Embryonic facial prominence (tissue), 1 donor: ENCODE data around the gene ATP5MC3.

Experiments
- DNase-seq: peaks from one replicate; pipeline ENCODE4 v3.0.0-alpha.2; 2016; ENCODE audit errors: extremely low spot score

ATP5MC3 gene

GRCh38 chr2:175167792-175168563 lies 13.5 kb downstream of the ATP5MC3 start, which contains the start of gene ATF2:
Gene ATF2, minus strand, starts transcription at chr2:175168203. Its CDS starts 31,760 bp downstream, at chr2:175136443.
- peak; percentile 99 for DNase-seq

DNA sequence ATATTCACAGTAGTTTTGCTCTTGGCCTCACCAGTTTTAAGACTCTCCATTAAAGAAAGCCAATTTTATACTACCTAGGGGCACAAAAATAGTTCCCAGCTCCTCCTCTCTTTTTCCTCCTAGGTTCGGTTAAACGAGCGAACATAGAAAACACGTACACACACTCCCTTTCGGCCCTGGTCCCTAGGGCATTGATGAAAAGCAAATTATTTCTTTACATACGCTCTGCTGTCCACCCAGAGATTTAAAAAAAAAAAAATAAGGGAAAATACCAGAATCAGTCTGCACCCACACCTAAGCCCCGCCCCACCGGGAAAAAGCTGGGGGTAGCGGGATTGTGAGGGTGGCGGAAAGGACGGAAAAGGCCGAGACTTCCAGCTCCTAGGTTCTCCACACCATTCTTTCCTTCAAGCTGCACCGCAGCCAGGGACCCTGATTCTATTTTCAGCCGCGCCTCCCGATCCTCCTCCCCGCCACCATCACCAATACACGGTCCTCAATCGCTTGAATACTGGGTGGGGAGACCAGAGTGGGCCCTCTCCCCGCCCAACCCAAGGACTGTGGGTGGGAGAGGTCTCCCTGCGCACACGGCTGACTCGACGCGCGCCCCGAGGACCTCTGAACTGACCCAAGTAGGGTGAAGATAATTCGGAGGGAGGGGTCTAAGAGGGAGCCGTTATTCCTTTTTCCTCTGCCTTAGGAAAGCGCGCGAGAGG lies 14.3 kb downstream of the ATP5MC3 start:
- DNase-seq: no peak

DNA sequence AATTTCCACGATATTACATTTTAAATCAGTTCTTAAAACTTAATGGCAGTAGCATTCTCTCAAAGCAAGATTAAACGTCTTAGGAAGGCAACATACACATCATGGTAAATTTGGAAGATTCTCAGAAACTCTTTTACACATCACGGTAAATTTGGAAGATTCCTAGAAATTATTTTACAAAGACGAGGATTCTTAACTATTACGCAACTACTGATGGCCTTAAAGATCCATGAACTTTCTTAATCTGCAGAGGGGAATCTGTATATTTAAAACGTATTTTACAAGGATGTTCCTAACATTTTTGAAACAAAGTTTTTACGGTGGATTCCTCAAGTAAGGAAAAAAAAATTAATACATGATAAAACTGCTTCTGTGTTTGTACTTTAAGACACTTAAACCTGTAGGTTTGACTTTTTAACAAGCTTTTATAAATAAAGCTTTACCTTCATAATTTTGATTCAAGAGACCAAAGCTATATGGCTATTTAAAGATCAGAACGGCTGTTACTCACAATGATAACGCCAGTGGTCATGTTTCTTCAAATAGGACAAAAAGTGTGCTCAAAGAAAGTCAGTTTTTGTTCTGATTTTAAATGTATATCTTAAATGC lies 15.2 kb downstream of the ATP5MC3 start:
- no peak for DNase-seq

- no peak for DNase-seq
Measured at GRCh38 chr2:175164235-175164634, 17.3 kb downstream of the ATP5MC3 start.

DNA sequence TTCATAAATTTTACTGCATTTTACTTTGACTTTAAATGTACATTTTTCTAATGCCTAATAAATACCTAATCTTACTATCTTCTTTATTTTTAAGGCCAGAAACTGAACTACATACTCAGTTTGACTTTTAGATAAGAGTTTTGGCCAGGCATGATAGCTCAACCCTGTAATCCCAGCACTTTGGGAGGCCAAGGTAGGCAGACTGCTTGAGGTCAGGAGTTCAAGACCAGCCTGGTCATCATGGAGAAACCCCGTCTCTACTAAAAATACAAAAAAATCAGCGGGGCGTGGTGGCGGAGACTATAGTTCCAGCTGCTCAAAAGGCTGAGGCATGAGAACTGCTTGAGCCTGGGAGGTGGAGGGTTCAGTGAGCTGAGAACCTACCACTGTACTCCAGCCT lies 22.6 kb downstream of the ATP5MC3 start:
- DNase-seq: no peak

GRCh38 chr2:175156534-175156933 lies 25.0 kb downstream of the ATP5MC3 start:
- no peak for DNase-seq

DNA sequence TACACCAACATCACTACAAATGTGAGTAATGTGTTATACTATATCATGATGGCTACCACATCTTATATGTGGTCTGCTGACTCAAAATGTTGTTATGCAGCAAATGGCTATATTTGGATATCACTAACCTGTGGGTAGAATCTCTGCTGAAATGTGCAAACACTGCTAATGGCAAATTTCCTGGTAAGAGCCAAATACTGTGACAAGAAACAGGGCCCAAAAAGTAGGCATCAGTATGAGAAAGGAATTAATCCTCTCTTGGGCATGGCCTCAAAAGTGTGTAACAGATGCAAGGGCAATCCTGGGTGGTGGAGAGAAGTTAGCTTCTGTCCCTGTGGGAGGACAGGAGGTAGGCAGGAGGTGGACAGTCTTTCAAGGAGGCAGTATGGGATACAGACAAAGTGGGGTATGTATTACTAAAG lies 26.8 kb downstream of the ATP5MC3 start:
- DNase-seq: no peak

GRCh38 chr2:175152242-175152641 lies 29.3 kb downstream of the ATP5MC3 start:
- DNase-seq: no peak

DNA sequence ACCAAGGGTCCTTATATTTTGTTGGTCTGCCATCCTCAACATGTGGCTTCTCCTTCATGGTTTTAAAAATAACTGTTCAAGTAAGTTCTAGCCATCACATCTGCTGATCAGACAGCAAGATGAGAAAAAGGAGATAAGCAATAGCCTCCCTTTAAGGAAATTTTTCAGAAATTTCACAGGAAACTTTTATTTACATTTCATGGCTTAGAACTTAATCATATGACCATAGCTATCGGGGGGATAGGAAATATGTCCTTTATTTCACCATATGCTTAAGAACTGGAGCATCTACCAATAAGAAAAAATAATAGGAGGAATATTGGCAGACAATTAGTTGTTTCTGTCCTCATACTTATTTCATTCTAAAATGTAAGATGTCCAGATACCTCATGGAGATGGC lies 29.7 kb downstream of the ATP5MC3 start:
- no peak for DNase-seq

DNA sequence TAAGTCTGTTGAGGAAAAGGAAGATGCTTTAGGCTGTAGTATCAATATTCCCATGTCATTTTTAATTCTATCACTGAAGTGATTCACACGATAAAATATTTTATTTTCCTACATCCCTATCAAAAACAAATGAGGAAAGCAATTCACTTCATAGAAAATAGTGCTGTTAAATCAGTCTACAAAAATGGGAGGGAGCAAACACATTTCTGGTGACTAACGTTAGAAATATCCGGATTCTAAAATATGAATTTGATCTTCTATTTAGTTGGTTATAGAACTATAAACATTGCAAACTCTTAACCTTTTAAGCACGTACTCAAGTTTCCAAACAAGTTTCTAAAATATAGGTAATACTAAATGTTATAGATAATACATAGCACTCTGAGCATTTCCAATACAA lies 34.3 kb downstream of the ATP5MC3 start:
- no peak for DNase-seq

GRCh38 chr2:175143678-175144077 lies 37.8 kb downstream of the ATP5MC3 start:
- DNase-seq: no peak

- DNase-seq: no peak
Measured at GRCh38 chr2:175143191-175143590, 38.3 kb downstream of the ATP5MC3 start.

DNA sequence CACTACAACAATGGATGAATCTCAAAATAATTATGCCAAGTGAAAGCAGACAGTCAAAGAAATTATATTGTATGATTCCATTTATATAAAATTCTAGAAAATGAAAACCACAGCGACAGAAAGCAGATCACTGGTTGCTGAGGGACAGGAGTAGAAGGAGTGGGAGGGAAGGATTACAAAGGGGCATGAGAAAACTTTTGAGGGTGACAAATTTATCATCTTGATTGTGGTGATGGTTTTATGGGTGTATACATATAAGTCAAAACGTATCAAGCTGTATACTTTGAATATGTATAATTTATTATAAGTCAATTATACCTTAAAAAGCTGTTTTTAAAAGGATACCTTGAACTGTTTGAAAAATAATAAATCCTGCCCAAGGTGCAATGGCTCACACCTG lies 41.2 kb downstream of the ATP5MC3 start:
- DNase-seq: no peak

DNA sequence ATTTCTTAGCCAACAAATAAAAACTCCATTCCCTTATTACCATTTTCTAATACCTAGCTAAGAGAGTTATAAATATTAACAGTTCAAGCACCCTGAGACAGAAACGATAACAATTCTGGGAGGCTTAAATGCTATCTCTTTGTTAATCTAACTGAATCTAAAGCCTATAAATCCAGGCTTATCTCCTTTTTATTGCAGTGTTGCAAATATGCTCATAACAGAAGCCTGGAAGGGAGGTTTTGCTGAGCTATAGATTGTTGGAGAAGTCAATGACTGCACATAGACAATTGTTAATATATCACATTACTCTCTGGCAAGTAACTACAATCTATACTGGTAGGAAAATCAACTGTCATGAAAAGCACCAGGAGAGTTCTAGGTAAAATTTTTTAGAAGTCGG lies 43.7 kb downstream of the ATP5MC3 start:
- DNase-seq: no peak

DNA sequence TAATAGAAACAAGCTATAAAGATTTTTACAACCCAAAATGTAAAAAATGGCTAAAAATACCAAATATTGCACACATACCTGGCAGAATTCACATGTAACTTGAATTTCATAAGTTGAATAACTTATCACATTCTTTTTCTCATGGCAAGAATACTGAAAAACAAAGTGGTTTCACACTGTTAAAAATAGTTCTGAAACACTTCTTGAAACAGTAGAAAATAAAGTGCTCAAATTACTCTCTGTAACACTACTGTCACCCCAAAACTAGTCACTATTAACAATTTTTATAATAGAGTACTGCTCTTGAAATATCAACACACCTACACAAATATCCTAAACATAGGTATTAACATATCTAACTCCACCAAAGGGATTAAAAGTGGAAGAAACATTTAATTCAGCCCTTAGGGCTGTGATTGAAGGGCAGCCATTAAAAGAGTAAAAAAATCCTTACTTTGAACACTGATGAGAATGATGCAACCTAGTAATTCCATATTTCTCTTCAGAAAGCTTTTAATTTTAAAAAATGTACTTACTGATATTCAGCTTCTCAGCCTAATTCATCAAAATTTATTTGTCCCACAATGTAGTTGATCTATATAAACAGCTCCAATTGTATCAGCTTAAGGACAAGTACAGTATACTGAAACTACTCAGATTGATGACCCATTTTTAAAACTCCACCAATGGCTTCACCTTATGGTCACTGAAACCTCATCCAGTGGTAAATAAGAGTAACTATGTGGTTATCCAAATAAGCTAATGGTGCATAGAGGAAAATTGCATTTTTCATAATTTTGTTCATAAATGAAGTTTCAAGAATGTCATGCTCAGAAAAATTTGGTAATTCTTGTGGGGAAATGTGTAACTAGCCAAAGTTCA lies 44.9 kb downstream of the ATP5MC3 start:
- no peak for DNase-seq

DNA sequence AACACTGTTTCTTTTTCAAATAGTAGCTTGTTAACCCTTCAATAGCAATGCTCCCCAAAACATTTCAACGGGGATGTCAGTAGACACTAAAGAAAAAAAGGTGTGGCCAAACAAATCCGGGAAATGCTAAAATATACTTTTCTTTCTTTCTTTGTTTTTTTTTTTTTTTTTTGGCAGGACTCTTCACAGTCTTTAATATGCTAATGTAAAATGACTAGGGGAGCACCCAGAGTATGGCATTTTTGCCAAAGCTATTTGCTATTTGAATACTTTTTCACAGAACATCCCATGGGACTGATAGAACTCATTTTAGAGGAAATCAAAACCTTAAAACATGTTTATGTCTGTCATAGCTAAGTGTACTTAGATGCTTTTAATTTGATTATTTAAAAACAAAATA lies 45.6 kb downstream of the ATP5MC3 start:
- DNase-seq: no peak

DNA sequence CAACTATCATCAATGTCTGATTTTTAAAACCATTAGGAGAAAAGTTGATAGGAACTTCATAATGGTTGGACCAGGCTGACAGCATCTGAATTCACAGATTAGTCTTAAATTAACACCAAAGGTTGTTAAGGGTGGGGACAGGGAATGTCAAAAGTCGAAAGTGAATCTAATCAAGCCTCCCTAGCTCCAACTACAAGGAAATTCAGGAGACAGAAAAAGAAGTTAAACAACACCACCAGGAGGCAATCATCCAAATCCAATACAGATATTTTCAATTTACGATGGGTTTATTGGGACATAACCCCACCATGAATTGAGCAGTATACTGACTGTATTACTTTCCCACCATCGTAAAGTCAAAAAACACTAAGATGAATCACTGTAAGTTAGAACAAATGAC lies 46.3 kb downstream of the ATP5MC3 start:
- DNase-seq: no peak

GRCh38 chr2:175131252-175131651 lies 50.3 kb downstream of the ATP5MC3 start:
- DNase-seq: no peak

GRCh38 chr2:175126661-175127060 lies 54.8 kb downstream of the ATP5MC3 start:
- DNase-seq: no peak
